ENCODE data around the gene TAGAP.
A peak's percentile ranks its signal among the peaks of the same experiment; 100 is the strongest.
"Not testable (repeated sequence)": the region's sequence is repeated elsewhere in the genome, so short reads cannot be mapped to it uniquely, and the experiment has no call there.

Gene TAGAP

DNA sequence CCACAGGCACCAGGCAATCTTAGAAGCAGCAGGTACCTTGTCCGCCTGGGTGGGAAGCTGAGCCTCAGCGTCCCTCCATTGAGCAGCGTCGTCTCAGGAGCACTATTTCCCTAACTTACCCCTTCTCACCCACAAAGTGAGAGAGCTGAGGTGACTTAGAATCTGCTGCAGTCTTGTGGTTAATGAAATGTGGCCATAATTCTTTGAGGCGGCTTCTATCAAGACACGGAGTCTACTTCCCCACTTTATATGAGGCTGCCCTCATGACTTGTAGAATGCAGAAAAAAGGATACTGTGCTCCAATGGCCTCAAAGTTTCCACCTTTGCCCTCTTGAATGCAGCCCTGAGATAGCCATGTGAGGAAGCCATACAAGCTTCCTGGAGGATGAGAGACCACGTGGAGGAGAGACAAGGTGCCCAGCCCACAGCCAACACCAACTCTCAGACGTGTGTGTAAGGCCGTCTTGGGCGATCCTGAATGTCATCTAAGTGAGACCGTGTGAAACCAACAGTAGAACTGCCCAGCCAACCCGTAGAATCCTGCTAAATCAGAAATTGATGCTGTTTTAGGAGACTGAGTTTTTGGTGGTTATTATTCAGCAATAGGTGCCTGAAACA, 9.1 kb upstream of the TAGAP start:
- no peak overlapping the region for H3K4me3 ChIP-seq (ENCODE audit: low read depth, low read length)
- DNase-seq (ENCODE audit: low read depth) = no peak

DNA sequence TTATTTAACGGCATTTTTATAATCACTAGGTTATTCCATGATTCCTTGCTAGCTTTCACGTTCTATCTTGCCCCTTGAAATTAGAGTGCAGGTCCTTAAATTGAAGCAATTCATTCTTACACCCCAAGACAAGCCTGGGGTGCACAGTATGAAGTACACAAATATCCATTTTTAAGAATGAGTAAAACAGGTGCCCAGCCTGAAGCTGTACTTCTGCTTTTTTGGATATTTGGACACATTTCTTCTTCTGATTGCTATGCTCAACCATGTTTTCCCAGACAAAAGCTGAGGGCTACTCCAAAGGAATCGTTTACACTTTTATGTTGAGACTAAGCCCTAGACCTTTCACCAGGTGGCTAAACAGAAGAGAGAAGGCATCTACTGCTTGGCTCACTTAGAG, 7.9 kb upstream of the TAGAP start:
- H3K4me3 ChIP-seq (ENCODE audit: low read depth, low read length) = no peak overlapping the region
- DNase-seq (ENCODE audit: low read depth) = no peak

DNA sequence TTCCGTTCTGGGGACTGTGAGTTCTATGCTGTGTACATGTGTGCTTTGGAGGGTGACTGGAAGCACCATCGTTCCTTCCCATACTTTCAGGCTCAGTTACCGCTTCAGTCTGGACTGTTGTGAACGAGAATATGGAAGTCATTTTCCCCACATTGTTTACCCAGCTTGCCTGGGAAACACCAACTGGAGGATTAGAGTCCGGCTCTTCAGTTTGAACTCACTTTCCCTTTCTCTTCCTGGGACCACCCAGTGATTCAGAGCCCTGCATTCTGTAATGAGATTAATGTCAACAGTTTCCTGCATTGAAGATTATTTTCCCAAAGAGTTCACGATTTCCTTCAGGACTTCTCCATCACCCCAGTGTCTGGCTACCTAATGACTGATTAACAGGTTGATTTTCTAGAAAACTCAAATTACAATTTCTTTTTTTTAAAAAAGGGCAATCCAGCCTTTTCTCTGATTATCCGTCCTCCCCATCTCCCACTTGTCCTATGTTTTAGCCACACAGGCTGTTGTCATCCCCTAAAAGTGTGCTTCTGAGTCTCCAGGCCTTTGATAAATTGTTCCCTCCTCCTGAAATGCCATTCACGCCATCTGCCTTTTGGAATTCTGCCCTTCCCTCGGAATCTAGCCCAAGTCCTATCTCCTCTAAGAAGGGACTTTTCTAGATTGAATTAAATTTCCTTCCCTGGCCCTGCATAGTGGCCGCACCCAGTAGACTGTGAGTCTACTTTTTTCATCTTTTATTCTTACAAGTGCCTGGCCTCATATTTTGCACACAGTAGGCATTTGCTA, 3.3 kb upstream of the TAGAP start:
- no peak overlapping the region for H3K4me3 ChIP-seq (ENCODE audit: low read depth, low read length)
- no peak for DNase-seq (ENCODE audit: low read depth)

DNA sequence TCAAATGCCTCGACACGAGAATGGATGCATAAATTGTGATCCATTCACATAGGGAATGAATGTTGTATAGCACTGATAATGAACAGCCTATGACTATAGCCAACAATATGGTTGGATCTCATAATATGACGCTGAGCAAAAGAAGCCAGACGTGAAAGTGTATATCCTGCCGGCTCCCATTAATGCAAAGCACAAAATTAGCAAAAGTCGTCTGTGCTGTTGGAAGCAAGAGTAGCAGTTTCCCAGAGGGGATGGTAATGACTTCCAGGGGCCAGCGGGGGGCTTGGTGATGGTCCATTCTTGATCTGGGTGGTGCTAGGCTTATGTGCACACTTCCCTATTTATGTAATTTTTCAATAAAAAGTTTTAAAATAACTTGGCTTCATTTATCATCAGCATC, 1.0 kb upstream of the TAGAP start:
- no peak overlapping the region for H3K4me3 ChIP-seq (ENCODE audit: low read depth, low read length)
- no peak for DNase-seq (ENCODE audit: low read depth)

DNA sequence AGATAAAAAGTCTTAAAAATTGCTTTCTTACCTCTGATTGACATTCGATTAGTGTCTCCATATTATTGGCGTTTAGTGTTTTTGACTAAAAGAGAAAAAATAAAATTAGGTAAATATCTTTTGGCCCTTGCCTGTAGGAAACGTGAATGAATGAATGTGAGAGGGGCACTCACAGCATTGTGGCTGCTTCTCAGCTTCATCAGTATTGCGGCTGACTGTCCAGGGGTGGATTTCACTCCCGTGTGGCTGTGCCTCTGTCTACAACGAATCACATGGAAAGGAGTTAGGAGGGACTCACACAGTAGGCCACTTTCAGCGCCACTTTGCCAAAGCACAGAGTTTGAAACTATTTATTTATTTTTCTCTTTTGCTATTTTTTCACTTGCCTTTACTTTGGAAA, 844 bp downstream of the TAGAP start:
- H3K4me3 ChIP-seq (ENCODE audit: low read depth, low read length) = no peak overlapping the region
- DNase-seq (ENCODE audit: low read depth) = no peak

GRCh38 chr6:159043251-159043650, 1.5 kb downstream of the TAGAP start:
- no peak for DNase-seq (ENCODE audit: low read depth)
- H3K4me3 ChIP-seq (ENCODE audit: low read depth, low read length) = no peak overlapping the region

DNA sequence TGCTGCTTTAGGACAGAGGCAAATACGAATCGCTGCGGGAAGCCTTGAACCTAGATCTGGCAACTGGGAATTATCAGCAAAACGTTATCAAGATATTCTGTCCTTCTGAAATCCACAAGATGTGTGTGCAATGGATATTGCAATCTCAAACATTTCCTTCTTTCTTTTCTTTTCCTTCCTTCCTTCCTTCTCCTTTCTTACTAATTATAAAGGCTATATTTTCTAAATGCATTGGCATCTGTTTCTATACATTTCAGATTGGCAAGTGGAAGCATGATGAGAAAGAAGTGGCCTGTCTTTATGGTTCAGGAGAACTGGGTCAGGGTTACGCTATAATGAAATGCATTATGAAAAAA, 2.0 kb downstream of the TAGAP start:
- DNase-seq (ENCODE audit: low read depth) = no peak
- H3K4me3 ChIP-seq (ENCODE audit: low read depth, low read length) = no peak overlapping the region

DNA sequence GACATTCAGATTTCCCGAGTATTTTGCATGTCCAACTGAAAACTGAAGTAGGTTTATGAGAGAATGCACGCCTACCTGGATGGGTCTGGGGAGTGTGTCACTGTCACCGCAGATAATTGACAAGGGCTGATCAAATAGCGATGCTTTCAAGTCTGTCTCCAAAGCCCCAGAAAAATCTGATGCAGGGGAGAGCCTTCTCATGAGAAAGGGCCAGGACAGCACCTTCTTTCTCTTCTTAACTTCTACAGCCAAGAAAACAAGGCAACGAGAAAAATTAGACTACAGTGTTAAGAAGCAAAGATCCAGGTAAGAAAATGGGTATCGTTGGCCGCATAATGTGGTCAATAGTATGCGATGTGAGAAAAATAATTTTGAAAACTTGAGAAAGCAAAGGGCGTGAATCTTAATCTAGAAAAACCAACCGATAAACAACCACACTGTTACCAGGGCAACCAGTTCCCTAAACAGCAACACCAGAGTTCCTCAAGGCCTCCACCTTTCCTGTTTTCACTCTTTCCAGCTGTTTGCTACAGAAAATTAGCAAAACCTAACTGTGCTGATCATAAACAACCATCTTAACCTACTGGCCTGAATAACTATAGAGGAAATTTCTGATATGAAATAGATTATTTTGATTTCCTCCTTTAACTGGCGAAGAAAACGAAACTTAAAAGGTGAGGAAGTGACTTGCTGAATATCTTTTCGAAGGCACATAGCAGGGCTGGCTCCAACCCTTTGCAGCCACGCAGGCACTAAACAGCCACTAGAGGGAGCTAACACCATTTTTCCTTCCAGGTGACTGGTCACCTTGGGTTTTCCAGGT, 2.6 kb downstream of the TAGAP start:
- DNase-seq (ENCODE audit: low read depth) = no peak
- no peak overlapping the region for H3K4me3 ChIP-seq (ENCODE audit: low read depth, low read length)

DNA sequence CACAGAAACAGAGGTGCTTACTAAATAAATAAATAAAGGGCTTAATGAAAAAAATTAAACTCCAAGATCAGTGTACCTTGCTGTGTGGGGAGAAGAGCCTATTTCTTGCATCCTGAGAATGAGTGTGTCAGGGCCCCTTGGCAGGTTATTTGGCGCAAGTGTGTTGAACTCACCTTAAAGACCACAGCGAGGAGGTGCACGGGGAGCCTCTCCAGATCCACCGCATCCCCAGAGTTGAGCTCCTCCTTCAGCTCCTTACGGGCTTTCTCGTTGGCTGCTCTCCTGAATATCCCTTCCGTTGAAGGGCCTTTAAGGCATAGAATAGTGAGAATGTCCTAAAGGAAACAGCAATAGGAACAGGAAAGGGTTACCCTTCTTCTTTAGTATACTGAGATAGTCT, 3.6 kb downstream of the TAGAP start:
- H3K4me3 ChIP-seq (ENCODE audit: low read depth, low read length) = no peak overlapping the region

GRCh38 chr6:159039885-159040258, 4.9 kb downstream of the TAGAP start:
- DNase-seq (ENCODE audit: low read depth) = no peak
- H3K4me3 ChIP-seq (ENCODE audit: low read depth, low read length) = no peak overlapping the region

More for the DNA sequence above, 3.6 kb downstream of the TAGAP start:
- no peak for DNase-seq (ENCODE audit: low read depth)

GRCh38 chr6:159038914-159039884, 5.6 kb downstream of the TAGAP start:
- no peak overlapping the region for H3K4me3 ChIP-seq (ENCODE audit: low read depth, low read length)
- DNase-seq (ENCODE audit: low read depth) = peak; percentile 26

DNA sequence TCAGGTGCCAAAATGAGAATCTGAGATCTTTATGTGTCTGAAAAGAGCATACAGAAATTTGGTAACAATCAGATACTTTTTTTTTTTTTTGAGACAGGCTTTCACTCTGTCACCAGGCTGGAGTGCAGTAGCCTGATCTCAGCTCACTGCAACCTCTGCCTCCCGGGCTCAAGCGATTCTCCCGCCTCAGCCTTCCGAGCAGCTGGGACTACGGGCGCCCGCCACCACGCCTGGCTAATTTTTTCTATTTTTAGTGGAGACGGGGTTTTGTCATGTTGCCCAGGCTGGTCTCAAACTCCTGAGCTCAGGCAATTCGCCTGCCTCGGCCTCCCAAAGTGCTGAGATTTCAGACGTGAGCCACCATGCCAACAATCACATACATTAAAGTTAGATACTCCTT, 6.5 kb downstream of the TAGAP start:
- not testable (repeated sequence) for DNase-seq (ENCODE audit: low read depth); H3K4me3 ChIP-seq (ENCODE audit: low read depth, low read length)

DNA sequence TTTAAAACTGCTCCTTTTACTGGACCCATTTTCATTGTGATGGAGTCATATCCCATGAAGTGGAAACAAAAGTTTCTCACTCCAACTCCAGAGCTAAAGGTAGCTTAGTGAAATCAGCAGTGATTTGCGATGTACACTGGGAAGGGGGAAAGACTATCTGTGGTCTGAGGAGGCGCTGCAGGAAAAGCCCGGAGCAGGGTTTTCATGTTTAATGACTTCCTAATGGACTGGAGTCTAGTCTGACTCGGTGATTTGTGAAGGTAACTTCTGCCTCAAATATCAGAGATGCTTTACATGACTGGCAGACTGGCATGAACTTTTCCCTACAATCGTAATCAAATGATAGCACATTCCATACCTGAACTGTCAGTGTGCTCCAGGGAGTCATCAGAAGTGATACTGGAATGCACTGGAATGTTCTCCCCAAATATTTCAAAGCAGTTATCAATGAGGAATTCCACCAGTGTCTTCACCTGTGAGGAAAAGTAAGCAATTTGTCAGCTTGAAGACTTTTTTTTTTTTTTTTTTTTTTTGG, 7.0 kb downstream of the TAGAP start:
- DNase-seq (ENCODE audit: low read depth) = no peak
- H3K4me3 ChIP-seq (ENCODE audit: low read depth, low read length) = no peak overlapping the region

DNA sequence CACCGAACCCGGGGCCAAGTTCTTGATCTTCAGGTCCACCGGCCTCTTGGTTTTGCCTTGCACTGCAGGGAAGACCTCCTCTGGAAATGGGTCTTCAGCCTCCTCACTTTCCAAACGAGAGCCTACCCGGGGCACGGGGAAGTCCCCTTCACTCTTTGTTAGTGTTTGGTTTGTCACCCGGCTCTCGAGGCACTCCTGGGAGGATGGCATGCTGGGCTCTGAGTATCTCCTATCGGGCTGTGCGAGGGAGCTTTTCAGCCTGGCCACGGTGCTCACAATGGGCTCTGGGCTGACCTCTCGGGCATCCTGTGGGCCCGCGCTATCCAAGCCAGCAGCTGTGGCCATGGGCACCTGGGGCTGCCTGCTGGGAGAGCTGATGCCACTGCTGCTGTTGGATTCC, 8.1 kb downstream of the TAGAP start:
- no peak for DNase-seq (ENCODE audit: low read depth)
- H3K4me3 ChIP-seq (ENCODE audit: low read depth, low read length) = no peak overlapping the region

- no peak for DNase-seq (ENCODE audit: low read depth)
- H3K4me3 ChIP-seq (ENCODE audit: low read depth, low read length) = no peak overlapping the region
These were observed 8.9 kb downstream of the TAGAP start for GRCh38 chr6:159035891-159036290.

DNA sequence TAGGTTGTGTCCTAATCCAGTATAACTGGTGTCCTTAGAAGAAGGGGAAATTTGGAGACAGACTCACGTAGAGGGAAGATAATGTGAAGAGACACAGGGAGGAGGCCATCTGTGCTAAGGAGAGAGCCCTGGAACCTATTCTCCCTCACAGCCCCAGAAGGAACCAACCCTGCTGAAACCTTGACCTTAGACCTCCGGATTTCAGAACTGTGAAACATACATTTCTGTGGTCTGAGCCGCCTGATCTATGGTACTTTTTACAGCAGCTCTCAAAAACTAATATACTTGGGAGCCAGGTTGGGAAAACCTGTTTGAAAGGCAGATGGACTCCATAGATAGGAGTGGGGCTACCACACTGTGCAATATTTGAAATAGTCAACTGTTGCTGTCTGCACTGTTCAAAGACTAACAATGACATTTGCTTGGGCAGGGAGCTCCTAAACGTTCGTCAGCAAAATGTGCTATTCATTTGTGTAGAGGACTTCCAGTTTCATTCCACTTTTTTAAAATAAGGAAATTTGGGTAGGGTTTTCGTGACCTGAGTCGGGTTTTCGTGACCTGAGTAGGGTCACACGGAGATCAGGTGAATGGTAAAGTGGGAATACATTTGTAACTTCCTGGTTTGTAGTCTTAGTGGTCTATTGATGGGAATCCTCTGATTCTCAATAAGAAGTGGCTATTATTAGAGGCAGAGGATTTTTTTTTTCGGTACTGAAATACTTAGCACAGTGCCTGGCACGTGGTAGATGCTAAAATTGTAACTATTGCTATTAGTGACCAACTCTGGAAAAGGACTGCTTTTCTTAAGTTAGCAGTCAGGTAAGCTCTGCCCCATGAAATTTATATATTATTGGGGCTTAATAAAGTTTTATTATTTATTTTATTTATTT, 11.4 kb downstream of the TAGAP start:
- DNase-seq (ENCODE audit: low read depth) = no peak
- no peak overlapping the region for H3K4me3 ChIP-seq (ENCODE audit: low read depth, low read length)

DNA sequence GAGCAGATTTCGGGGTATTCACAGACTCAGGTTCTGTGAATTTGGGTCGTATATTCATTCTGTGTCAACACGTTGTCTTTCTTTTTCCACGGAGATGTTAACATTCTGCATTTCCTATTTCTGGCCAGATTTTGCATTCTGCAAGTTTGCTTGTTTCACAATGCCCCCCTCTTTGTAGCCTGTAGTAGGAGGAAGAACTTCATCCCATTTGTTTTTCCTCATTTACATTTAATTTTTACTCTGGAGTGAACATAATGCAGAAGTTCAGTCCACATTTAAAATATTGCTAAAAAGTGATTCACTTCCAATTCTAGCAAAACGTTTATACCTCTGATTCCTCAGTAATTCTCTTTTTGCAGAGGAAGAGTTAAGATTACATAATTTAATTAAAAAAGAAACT, 12.9 kb downstream of the TAGAP start:
- H3K4me3 ChIP-seq (ENCODE audit: low read depth, low read length) = no peak overlapping the region
- DNase-seq (ENCODE audit: low read depth) = no peak

GRCh38 chr6:159030168-159030567, 14.6 kb downstream of the TAGAP start:
- H3K4me3 ChIP-seq (ENCODE audit: low read depth, low read length) = no peak overlapping the region
- DNase-seq (ENCODE audit: low read depth) = no peak
